Astrocyte (in vitro differentiated cells and primary cell): ENCODE data around the gene BCKDHB.

Experiments used
- EZH2 ChIP-seq: IDR thresholded peaks from 2 replicates; pipeline ENCODE4 v1.6.1; 2012; ENCODE audit warnings: mild to moderate bottlenecking, low read length, inconsistent platforms; ENCODE audit not compliant: insufficient read depth
- TF ChIP-seq, protein P1 (sequence below): IDR thresholded peaks from 2 replicates; pipeline ENCODE4 v1.5.1; 2011; ENCODE audit warnings: low read depth, mild to moderate bottlenecking, inconsistent platforms, low read length, moderate library complexity; ENCODE audit not compliant: insufficient read depth

DNA sequence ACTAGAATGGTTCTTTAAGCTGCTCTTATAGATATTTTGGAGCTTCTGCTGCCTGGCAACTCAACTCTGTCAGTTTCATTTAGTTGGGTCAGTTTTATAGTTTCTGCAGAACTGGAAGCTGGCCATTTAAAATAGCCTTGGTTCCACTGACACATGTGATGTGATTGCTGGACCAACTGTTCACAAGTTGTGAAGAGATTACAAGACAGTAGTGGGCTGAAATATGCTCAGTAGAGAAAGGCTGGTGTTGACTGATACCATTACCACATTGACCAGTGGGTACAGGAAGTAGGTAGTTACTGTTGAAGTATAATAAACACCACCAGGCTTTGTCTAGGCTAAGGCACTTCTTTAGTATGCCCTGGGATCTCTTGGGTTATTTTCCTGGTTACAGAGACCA is 39.0 kb downstream of the BCKDHB start:
- TF ChIP-seq, protein P1, sequence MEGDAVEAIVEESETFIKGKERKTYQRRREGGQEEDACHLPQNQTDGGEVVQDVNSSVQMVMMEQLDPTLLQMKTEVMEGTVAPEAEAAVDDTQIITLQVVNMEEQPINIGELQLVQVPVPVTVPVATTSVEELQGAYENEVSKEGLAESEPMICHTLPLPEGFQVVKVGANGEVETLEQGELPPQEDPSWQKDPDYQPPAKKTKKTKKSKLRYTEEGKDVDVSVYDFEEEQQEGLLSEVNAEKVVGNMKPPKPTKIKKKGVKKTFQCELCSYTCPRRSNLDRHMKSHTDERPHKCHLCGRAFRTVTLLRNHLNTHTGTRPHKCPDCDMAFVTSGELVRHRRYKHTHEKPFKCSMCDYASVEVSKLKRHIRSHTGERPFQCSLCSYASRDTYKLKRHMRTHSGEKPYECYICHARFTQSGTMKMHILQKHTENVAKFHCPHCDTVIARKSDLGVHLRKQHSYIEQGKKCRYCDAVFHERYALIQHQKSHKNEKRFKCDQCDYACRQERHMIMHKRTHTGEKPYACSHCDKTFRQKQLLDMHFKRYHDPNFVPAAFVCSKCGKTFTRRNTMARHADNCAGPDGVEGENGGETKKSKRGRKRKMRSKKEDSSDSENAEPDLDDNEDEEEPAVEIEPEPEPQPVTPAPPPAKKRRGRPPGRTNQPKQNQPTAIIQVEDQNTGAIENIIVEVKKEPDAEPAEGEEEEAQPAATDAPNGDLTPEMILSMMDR = no peak
- TF ChIP-seq EZH2 = no peak
